HG03378 (cell line): Measurements from ENCODE around the gene GFOD1.

Experiments
- ATAC-seq: cut with Tn5 transposase; IDR thresholded peaks from one replicate; pipeline ENCODE4 v1.9.1; 2021; ENCODE audit warnings: mild to moderate bottlenecking, moderate library complexity; ENCODE audit not compliant: unreplicated experiment

GFOD1 gene

GRCh38 chr6:13360671-13361540 lies 126.5 kb downstream of the GFOD1 start:
- no peak for ATAC-seq

- ATAC-seq, result no peak
Measured at GRCh38 chr6:13359287-13359686, 128.1 kb downstream of the GFOD1 start.

- no peak for ATAC-seq
Measured at GRCh38 chr6:13358511-13358910, 128.9 kb downstream of the GFOD1 start.

GRCh38 chr6:13357551-13358075 lies 129.8 kb downstream of the GFOD1 start:
- no peak for ATAC-seq

- peak; percentile 88 for ATAC-seq
Measured at GRCh38 chr6:13355999-13356785, 131.2 kb downstream of the GFOD1 start.

- peak; percentile 26 for ATAC-seq
Measured at GRCh38 chr6:13355043-13355945, 132.1 kb downstream of the GFOD1 start.

GRCh38 chr6:13354331-13355042 lies 132.9 kb downstream of the GFOD1 start:
- ATAC-seq, result no peak

- ATAC-seq, result no peak
Measured at GRCh38 chr6:13352165-13352564, 135.2 kb downstream of the GFOD1 start.

GRCh38 chr6:13351271-13351670 lies 136.1 kb downstream of the GFOD1 start:
- no peak for ATAC-seq

- no peak for ATAC-seq
Measured at GRCh38 chr6:13349811-13350506, 137.4 kb downstream of the GFOD1 start.

- ATAC-seq, result no peak
Measured at GRCh38 chr6:13348334-13349113, 138.9 kb downstream of the GFOD1 start.

GRCh38 chr6:13346245-13346644 lies 141.2 kb downstream of the GFOD1 start:
- no peak for ATAC-seq

- no peak for ATAC-seq
Measured at GRCh38 chr6:13342414-13343019, 144.9 kb downstream of the GFOD1 start.

GRCh38 chr6:13339863-13340630 lies 147.4 kb downstream of the GFOD1 start:
- ATAC-seq, result no peak

GRCh38 chr6:13338038-13338437 lies 149.4 kb downstream of the GFOD1 start:
- no peak for ATAC-seq

GRCh38 chr6:13336553-13336952 lies 150.8 kb downstream of the GFOD1 start:
- ATAC-seq, result no peak

GRCh38 chr6:13334953-13335352 lies 152.4 kb downstream of the GFOD1 start:
- no peak for ATAC-seq

- ATAC-seq, result no peak
Measured at GRCh38 chr6:13332349-13332706, 155.1 kb downstream of the GFOD1 start.
